Measurements from ENCODE around the gene LORICRIN.

The LORICRIN gene

GRCh38 chr1:153250166-153250565, 9.3 kb upstream of the LORICRIN start:
- DNase-seq (ENCODE audit: low read depth), result no peak

- no peak for DNase-seq (ENCODE audit: low read depth)
Observed at GRCh38 chr1:153251087-153251486, 8.4 kb upstream of the LORICRIN start.

- no peak for DNase-seq (ENCODE audit: low read depth)
Observed at GRCh38 chr1:153251562-153251961, 7.9 kb upstream of the LORICRIN start.

GRCh38 chr1:153251988-153252387, 7.5 kb upstream of the LORICRIN start:
- DNase-seq (ENCODE audit: low read depth), result no peak

- DNase-seq (ENCODE audit: low read depth), result no peak
Observed at GRCh38 chr1:153253076-153253475, 6.4 kb upstream of the LORICRIN start.

- DNase-seq (ENCODE audit: low read depth), result no peak
Observed at GRCh38 chr1:153253693-153254092, 5.8 kb upstream of the LORICRIN start.

- DNase-seq (ENCODE audit: low read depth), result no peak
Observed at GRCh38 chr1:153260585-153261280, 1.2 kb downstream of the LORICRIN start.

GRCh38 chr1:153261281-153262069, 2.0 kb downstream of the LORICRIN start:
- DNase-seq (ENCODE audit: low read depth), result no peak

GRCh38 chr1:153262070-153262366, 2.5 kb downstream of the LORICRIN start:
- no peak for DNase-seq (ENCODE audit: low read depth)

GRCh38 chr1:153262462-153263157, 3.1 kb downstream of the LORICRIN start:
- no peak for DNase-seq (ENCODE audit: low read depth)

- no peak for DNase-seq (ENCODE audit: low read depth)
Observed at GRCh38 chr1:153265457-153265856, 6.0 kb downstream of the LORICRIN start.

- DNase-seq (ENCODE audit: low read depth), result no peak
Observed at GRCh38 chr1:153271711-153272110, 12.2 kb downstream of the LORICRIN start.

- no peak for DNase-seq (ENCODE audit: low read depth)
Observed at GRCh38 chr1:153272186-153272585, 12.7 kb downstream of the LORICRIN start.

- DNase-seq (ENCODE audit: low read depth), result no peak
Observed at GRCh38 chr1:153277852-153278251, 18.4 kb downstream of the LORICRIN start.

GRCh38 chr1:153288634-153289275, 29.3 kb downstream of the LORICRIN start:
- DNase-seq (ENCODE audit: low read depth), result no peak

- DNase-seq (ENCODE audit: low read depth), result no peak
Observed at GRCh38 chr1:153291514-153291913, 32.0 kb downstream of the LORICRIN start.

GRCh38 chr1:153292185-153292584, 32.7 kb downstream of the LORICRIN start:
- no peak for DNase-seq (ENCODE audit: low read depth)

GRCh38 chr1:153292740-153293479, 33.4 kb downstream of the LORICRIN start:
- DNase-seq (ENCODE audit: low read depth), result no peak

GRCh38 chr1:153293480-153293775, 33.9 kb downstream of the LORICRIN start:
- DNase-seq (ENCODE audit: low read depth), result no peak

GRCh38 chr1:153293851-153294250, 34.4 kb downstream of the LORICRIN start:
- no peak for DNase-seq (ENCODE audit: low read depth)

GRCh38 chr1:153302308-153302707, 42.8 kb downstream of the LORICRIN start:
- DNase-seq (ENCODE audit: low read depth), result no peak

GRCh38 chr1:153305682-153306081, 46.2 kb downstream of the LORICRIN start:
- no peak for DNase-seq (ENCODE audit: low read depth)
